Naive thymus-derived CD8-positive, alpha-beta T cell (primary cell): Measurements from ENCODE around the gene NHS. TPM values are rescaled to one million over a fixed set of nuclear protein-coding genes. Genes with fewer than 3 reads are reported as not detected.

Experiments used
- ATAC-seq, 2 donors: fragments of 150-1000 bp; cut with Tn5 transposase in 1 of 2; sonication (Bioruptor Pico), chemical (Tn5 transposase) in 1 of 2; 1 replicate in 1 of 2; 2 replicates in 1 of 2; pipeline ENCODE4 v1.10.0; 2021; ENCODE audit warnings: mild to moderate bottlenecking in 2 of 2, moderate library complexity in 2 of 2
- POLR2A ChIA-PET: fragments of 350-600 bp; sonication (Branson Sonifier 250); formaldehyde crosslinking; loops from one replicate; lab custom pipeline; 2021; ENCODE audit warnings: antibody characterized with exemption; lab: Charles Lee
- DNase-seq, 10 donors: peaks; one replicate each; pipeline versions ENCODE4 v3.0.0 to v3.0.0-alpha.2; 2020 to 2022
- H3K27ac Mint-ChIP-seq, 10 donors: one replicate each; pipeline ENCODE4 v1.8.0; 2020 to 2022; ENCODE audit warnings: mild to moderate bottlenecking in 10 of 10, mixed read lengths in 10 of 10, moderate library complexity in 4 of 10, inconsistent platforms in 1 of 10
- H3K27me3 Mint-ChIP-seq, 5 donors: one replicate each; pipeline ENCODE4 v1.8.0; 2021 to 2022; ENCODE audit warnings: mixed read lengths in 5 of 5
- H3K36me3 Mint-ChIP-seq, 3 donors: one replicate each; pipeline ENCODE4 v1.8.0; 2020 to 2022; ENCODE audit warnings: mixed read lengths in 3 of 3, mild to moderate bottlenecking in 2 of 3, inconsistent platforms in 1 of 3
- H3K4me1 Mint-ChIP-seq, 4 donors: one replicate each; pipeline ENCODE4 v1.8.0; 2021 to 2022; ENCODE audit warnings: mixed read lengths in 4 of 4
- H3K4me3 Mint-ChIP-seq, 10 donors: one replicate each; pipeline ENCODE4 v1.8.0; 2020 to 2022; ENCODE audit warnings: mild to moderate bottlenecking in 10 of 10, mixed read lengths in 10 of 10, moderate library complexity in 6 of 10, inconsistent platforms in 1 of 10
- H3K9me3 Mint-ChIP-seq, 9 donors: one replicate each; pipeline ENCODE4 v1.8.0; 2020 to 2022; ENCODE audit warnings: mixed read lengths in 9 of 9, mild to moderate bottlenecking in 3 of 9, inconsistent platforms in 1 of 9, moderate library complexity in 1 of 9
- polyA plus RNA-seq, 3 donors: library from polyadenylated mRNA; unstranded; fragments of 300-500 nt; fragmentation: Illumina TruSeq; gene quantifications; one replicate each; pipeline ENCODE4 v1.2.3, GENCODE V29; 2021
- total RNA-seq, 8 experiments: library from RNA in 2 of 8; stranded (reverse) in 2 of 8; gene quantifications; one replicate each; pipeline ENCODE4 v1.2.3 and lab custom pipeline; 2021 to 2026

Gene NHS
- total and polyA plus RNA-seq, 5 experiments from 2014 or later, result 1.0 TPM; not detected in 4

DNA sequence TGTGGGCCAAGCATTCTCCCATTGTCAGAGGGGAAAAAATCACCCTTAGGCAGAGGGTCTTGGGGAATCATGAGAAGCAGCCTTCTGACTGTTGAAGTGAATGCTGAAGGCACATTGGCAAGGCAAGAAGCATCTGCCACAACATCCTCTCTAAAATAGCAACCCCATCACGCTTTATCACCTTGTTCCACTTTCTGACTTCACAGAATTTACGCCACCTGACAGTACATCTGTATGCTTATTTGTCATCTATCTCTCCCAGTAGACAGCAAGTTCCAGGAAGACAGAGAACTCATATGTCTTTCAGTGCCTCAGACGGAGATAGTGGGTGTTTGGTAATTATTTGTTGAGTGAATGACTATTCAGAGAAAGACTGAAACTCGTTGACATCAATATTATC is 293.9 kb downstream of the NHS start:
- H3K27me3 Mint-ChIP-seq, result peaks cover 0 to 5% (median 0%) of the 10 kb centered on the region in 5 donors
- peaks cover 0 to 6% (median 0%) of the 10 kb centered on the region in 4 donors for H3K4me1 Mint-ChIP-seq
- H3K27ac Mint-ChIP-seq, result no peak overlapping the region
- H3K36me3 Mint-ChIP-seq, result no peaks in the 10 kb centered on the region
- ATAC-seq, result no peak
- no peak for DNase-seq
- H3K9me3 Mint-ChIP-seq, result peaks cover 0 to 3% (median 0%) of the 10 kb centered on the region in 9 donors
- H3K4me3 Mint-ChIP-seq, result no peak overlapping the region
- POLR2A ChIA-PET, result no interaction called here

DNA sequence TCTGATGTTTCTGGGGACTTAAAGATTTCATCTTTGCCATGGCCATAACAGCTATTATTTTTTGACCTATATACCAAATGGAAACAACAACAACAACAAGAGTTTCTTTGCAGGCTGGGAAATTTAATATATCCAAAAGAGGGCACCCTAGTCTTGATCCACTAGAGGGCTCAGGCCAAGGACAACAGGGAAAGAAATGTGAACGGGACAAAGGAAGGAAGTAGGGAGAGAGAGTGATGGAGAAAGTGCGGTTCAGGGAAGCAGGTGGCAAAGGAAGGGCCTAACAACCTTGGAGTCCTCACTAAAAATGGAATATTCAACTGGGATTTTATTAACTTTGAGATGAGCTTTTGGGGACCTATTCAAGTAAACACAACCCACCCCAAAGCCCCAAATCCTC is 294.5 kb downstream of the NHS start:
- peaks cover 0 to 3% (median 0%) of the 10 kb centered on the region in 9 donors for H3K9me3 Mint-ChIP-seq
- H3K4me1 Mint-ChIP-seq, result peaks cover 0 to 6% (median 0%) of the 10 kb centered on the region in 4 donors
- H3K36me3 Mint-ChIP-seq, result peaks cover 0 to 3% (median 0%) of the 10 kb centered on the region in 3 donors
- H3K4me3 Mint-ChIP-seq, result no peak overlapping the region
- POLR2A ChIA-PET, result no interaction called here
- peaks cover 0 to 5% (median 0%) of the 10 kb centered on the region in 5 donors for H3K27me3 Mint-ChIP-seq
- ATAC-seq, result no peak
- no peak for DNase-seq
- peak overlapping the region in 1 of 10 donors; percentile 2 for H3K27ac Mint-ChIP-seq

DNA sequence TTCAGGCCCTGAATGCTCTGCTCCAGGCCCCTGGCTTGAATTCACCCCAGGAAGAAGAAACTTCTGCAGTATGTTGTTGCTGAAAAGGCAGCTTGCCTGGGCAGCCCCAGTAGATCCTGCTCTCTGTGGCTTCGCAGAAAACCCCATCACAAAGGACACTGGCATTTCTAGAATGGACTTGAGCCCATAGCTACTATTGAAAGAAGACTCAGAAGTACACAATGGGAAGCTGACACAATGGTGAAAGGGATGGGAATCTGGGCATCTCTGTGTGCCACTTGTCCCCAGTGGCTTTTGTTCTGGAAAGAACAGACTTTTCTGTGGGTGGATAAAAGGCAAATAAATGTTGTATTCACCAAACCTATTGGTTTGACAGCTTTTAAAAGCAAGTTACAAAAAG is 294.9 kb downstream of the NHS start:
- peaks cover 0 to 6% (median 0%) of the 10 kb centered on the region in 3 donors for H3K36me3 Mint-ChIP-seq
- H3K9me3 Mint-ChIP-seq, result peaks cover 0 to 3% (median 0%) of the 10 kb centered on the region in 9 donors
- peaks cover 0 to 5% (median 0%) of the 10 kb centered on the region in 5 donors for H3K27me3 Mint-ChIP-seq
- no peak overlapping the region for H3K27ac Mint-ChIP-seq
- H3K4me1 Mint-ChIP-seq, result peaks cover 0 to 11% (median under 1%) of the 10 kb centered on the region in 4 donors
- POLR2A ChIA-PET, result no interaction called here
- no peak for ATAC-seq
- H3K4me3 Mint-ChIP-seq, result no peak overlapping the region
- no peak for DNase-seq

- Mint-ChIP-seq H3K27ac (no peak overlapping the region), H3K36me3 (peaks cover 0 to 6% (median 0%) of the 10 kb centered on the region in 3 donors), H3K9me3 (peaks cover 0 to 3% (median 0%) of the 10 kb centered on the region in 9 donors), H3K4me3 (no peak overlapping the region), H3K27me3 (peaks cover 0 to 3% (median 0%) of the 10 kb centered on the region in 5 donors), H3K4me1 (peaks cover 0 to 11% (median under 1%) of the 10 kb centered on the region in 4 donors)
- POLR2A ChIA-PET, result no interaction called here
- ATAC-seq (no peak), DNase-seq (no peak)
Observed at GRCh38 chrX:17670874-17671273, 295.9 kb downstream of the NHS start.

GRCh38 chrX:17674601-17675000 is 299.6 kb downstream of the NHS start:
- Mint-ChIP-seq H3K4me3 (no peak overlapping the region), H3K27me3 (no peaks in the 10 kb centered on the region), H3K4me1 (peaks cover 0 to 11% (median under 1%) of the 10 kb centered on the region in 4 donors), H3K27ac (no peak overlapping the region), H3K9me3 (peaks cover 0 to 2% (median 0%) of the 10 kb centered on the region in 9 donors), H3K36me3 (peaks cover 0 to 6% (median 0%) of the 10 kb centered on the region in 3 donors)
- DNase-seq, result no peak
- no peak for ATAC-seq
- POLR2A ChIA-PET, result no interaction called here

GRCh38 chrX:17679261-17679660 is 304.3 kb downstream of the NHS start:
- Mint-ChIP-seq H3K9me3 (peaks cover 0 to 4% (median 0%) of the 10 kb centered on the region in 9 donors), H3K4me3 (no peak overlapping the region), H3K27me3 (no peaks in the 10 kb centered on the region), H3K27ac (no peak overlapping the region), H3K4me1 (peaks cover 10 to 35% (median 19%) of the 10 kb centered on the region in 4 donors), H3K36me3 (peaks cover 0 to 5% (median 0%) of the 10 kb centered on the region in 3 donors)
- no peak for DNase-seq
- no peak for ATAC-seq
- POLR2A ChIA-PET, result no interaction called here

- peaks cover 9 to 31% (median 19%) of the 10 kb centered on the region in 4 donors for H3K4me1 Mint-ChIP-seq
- POLR2A ChIA-PET, result no interaction called here
- ATAC-seq, result no peak
Observed at GRCh38 chrX:17679820-17680219, 304.8 kb downstream of the NHS start.

GRCh38 chrX:17680732-17681413 is 305.9 kb downstream of the NHS start:
- no peaks in the 10 kb centered on the region for H3K27me3 Mint-ChIP-seq
- ATAC-seq, result no peak
- no peak overlapping the region for H3K27ac Mint-ChIP-seq
- no peak overlapping the region for H3K4me3 Mint-ChIP-seq
- H3K9me3 Mint-ChIP-seq, result peaks cover 0 to 4% (median 0%) of the 10 kb centered on the region in 9 donors
- peaks cover 9 to 30% (median 19%) of the 10 kb centered on the region in 4 donors for H3K4me1 Mint-ChIP-seq
- POLR2A ChIA-PET, result no interaction called here
- no peaks in the 10 kb centered on the region for H3K36me3 Mint-ChIP-seq
- no peak for DNase-seq

More at GRCh38 chrX:17679820-17680219, 304.8 kb downstream of the NHS start:
- no peaks in the 10 kb centered on the region for H3K27me3 Mint-ChIP-seq
- no peak overlapping the region for H3K4me3 Mint-ChIP-seq
- no peaks in the 10 kb centered on the region for H3K36me3 Mint-ChIP-seq
- H3K9me3 Mint-ChIP-seq, result peaks cover 0 to 4% (median 0%) of the 10 kb centered on the region in 9 donors
- H3K27ac Mint-ChIP-seq, result no peak overlapping the region
- no peak for DNase-seq

GRCh38 chrX:17682259-17682658 is 307.3 kb downstream of the NHS start:
- H3K9me3 Mint-ChIP-seq, result peaks cover 0 to 4% (median 0%) of the 10 kb centered on the region in 9 donors
- no peaks in the 10 kb centered on the region for H3K27me3 Mint-ChIP-seq
- DNase-seq, result peak in 2 of 10 donors; percentile 14 to 16
- POLR2A ChIA-PET, result no interaction called here
- peak overlapping the region in 4 of 10 donors; percentile 5 to 63 (median 37) for H3K27ac Mint-ChIP-seq
- H3K4me3 Mint-ChIP-seq, result peak overlapping the region in 6 of 10 donors; percentile 5 to 48 (median 34)
- peaks cover 9 to 30% (median 19%) of the 10 kb centered on the region in 4 donors for H3K4me1 Mint-ChIP-seq
- peak in 1 of 2 donors; percentile 69 for ATAC-seq
- H3K36me3 Mint-ChIP-seq, result no peaks in the 10 kb centered on the region

DNA sequence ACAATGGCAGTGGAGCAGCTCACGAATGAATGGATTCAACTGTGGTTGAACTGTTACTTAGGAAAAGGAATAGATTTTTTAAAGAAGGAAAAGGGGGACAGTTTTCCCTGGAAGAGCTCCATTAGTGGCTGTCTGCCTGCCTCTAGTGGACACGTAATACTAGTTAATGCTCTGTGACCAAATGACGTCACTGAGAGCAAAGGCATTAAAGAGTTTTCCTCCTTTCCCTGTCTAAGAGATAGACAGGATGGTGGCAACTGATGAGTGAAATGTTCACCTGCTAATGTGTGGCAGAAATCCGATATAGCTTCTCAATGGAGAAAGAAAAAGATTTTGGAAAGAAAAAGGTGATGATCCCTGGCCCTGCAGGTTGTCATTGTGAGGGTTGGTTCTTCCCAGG is 310.0 kb downstream of the NHS start:
- H3K9me3 Mint-ChIP-seq, result peaks cover 0 to 4% (median 0%) of the 10 kb centered on the region in 9 donors
- no peak overlapping the region for H3K27ac Mint-ChIP-seq
- DNase-seq (no peak), ATAC-seq (no peak)
- no peaks in the 10 kb centered on the region for H3K27me3 Mint-ChIP-seq
- no peaks in the 10 kb centered on the region for H3K36me3 Mint-ChIP-seq
- H3K4me1 Mint-ChIP-seq, result peaks cover 9 to 27% (median 22%) of the 10 kb centered on the region in 4 donors
- H3K4me3 Mint-ChIP-seq, result no peak overlapping the region
- POLR2A ChIA-PET, result no interaction called here

DNA sequence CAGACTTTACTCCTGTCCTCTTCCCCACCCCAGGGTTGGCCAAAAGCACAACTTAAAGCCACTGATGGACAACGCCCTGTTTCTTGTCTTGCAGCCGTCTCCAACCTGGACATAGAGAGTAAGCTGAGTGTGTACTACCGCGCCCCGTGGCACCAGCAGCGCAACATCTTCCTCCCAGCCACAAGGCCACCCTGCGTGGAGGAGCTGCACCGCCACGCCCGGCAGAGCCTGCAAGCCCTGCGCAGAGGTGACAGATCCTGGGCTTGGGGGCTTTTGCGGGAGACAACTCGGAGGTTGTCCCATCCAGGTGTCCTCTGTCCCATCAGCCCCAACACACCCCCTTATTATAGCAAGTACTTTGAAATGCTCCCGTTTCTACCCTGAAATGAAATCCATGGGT is 312.6 kb downstream of the NHS start:
- H3K27ac Mint-ChIP-seq, result no peak overlapping the region
- peaks cover 2 to 21% (median 9%) of the 10 kb centered on the region in 4 donors for H3K4me1 Mint-ChIP-seq
- POLR2A ChIA-PET, result no interaction called here
- H3K27me3 Mint-ChIP-seq, result no peaks in the 10 kb centered on the region
- DNase-seq (no peak), ATAC-seq (no peak)
- no peaks in the 10 kb centered on the region for H3K9me3 Mint-ChIP-seq
- no peaks in the 10 kb centered on the region for H3K36me3 Mint-ChIP-seq
- H3K4me3 Mint-ChIP-seq, result no peak overlapping the region

- H3K9me3 Mint-ChIP-seq, result no peaks in the 10 kb centered on the region
- POLR2A ChIA-PET, result no interaction called here
- no peaks in the 10 kb centered on the region for H3K27me3 Mint-ChIP-seq
- peaks cover 0 to 7% (median 3%) of the 10 kb centered on the region in 4 donors for H3K4me1 Mint-ChIP-seq
- DNase-seq, result peak in 8 of 10 donors; percentile 1 to 64 (median 33)
- no peaks in the 10 kb centered on the region for H3K36me3 Mint-ChIP-seq
- peak overlapping the region in 1 of 10 donors; percentile 50 for H3K27ac Mint-ChIP-seq
- ATAC-seq, result peak; percentile 67 to 76
- H3K4me3 Mint-ChIP-seq, result no peak overlapping the region
Observed at GRCh38 chrX:17689971-17690409, 315.0 kb downstream of the NHS start.

- H3K27me3 Mint-ChIP-seq, result no peaks in the 10 kb centered on the region
- H3K4me1 Mint-ChIP-seq, result peaks cover 0 to 7% (median 3%) of the 10 kb centered on the region in 4 donors
- no peaks in the 10 kb centered on the region for H3K36me3 Mint-ChIP-seq
- POLR2A ChIA-PET, result no interaction called here
- H3K4me3 Mint-ChIP-seq, result no peak overlapping the region
- ATAC-seq (no peak), DNase-seq (no peak)
- H3K27ac Mint-ChIP-seq, result no peak overlapping the region
- no peaks in the 10 kb centered on the region for H3K9me3 Mint-ChIP-seq
Observed at GRCh38 chrX:17692709-17693346, 317.8 kb downstream of the NHS start.
